ENCODE results near the gene C19orf18. TPM values are rescaled to one million over a fixed set of nuclear protein-coding genes. Genes with fewer than 3 reads are reported as not detected.
"Not testable (repeated sequence)": the region's sequence is repeated elsewhere in the genome, so short reads cannot be mapped to it uniquely, and the experiment has no call there.

C19orf18 gene
- total RNA-seq, 1 donor from 2014 or later = 2.5 TPM

DNA sequence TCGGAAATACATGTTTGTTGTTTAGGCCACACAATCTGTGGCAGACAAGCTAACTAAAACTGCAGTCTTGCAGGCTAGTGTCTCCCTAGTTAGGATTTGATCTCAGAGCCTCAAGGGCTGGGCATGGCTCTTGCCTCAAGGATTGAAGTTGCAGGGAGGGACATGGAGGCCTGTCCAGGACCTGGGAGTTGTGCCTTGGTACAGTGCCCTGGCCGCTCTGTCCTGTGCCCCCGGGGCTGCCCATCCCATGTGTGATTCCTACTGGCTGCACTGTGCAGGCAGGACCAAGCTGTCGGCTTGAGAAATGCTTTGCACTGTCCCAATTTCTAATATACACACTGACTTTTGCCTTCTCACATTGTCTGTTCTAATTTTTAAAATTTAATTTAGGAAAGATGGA, 19.3 kb downstream of the C19orf18 start:
- DNase-seq (ENCODE audit: low spot score) = no peak

DNA sequence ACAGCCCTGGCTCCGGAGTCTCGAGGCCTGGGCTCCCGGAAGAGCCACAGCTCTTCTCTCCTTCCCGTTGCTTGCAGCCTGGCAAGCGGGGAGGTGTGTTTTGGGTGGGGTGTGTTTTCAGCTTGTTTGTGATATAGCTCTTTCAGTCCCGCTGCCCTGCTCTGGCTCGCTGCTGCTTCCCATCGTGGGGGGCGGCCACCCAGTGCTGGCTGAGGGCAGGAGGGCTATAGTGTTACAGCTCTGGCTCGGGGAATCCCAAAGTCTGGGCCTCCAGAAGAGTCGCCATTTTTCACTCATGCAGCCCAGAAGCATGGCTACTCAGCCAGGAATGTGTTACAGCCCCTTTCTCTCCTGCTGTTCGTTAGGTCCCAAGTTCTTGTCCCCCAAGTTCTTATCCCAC, 24.6 kb downstream of the C19orf18 start:
- intact Hi-C loops (cut with DNase I) = loop anchor here (5.0 kb wide), 3 partner anchors 53 to 337 kb away; partner anchors contain the start of genes ZNF134, ZNF135 and ZNF606
- DNase-seq (ENCODE audit: low spot score) = no peak

More for the DNA sequence above, 19.3 kb downstream of the C19orf18 start:
- intact Hi-C loops (cut with DNase I) = no loop called here

DNA sequence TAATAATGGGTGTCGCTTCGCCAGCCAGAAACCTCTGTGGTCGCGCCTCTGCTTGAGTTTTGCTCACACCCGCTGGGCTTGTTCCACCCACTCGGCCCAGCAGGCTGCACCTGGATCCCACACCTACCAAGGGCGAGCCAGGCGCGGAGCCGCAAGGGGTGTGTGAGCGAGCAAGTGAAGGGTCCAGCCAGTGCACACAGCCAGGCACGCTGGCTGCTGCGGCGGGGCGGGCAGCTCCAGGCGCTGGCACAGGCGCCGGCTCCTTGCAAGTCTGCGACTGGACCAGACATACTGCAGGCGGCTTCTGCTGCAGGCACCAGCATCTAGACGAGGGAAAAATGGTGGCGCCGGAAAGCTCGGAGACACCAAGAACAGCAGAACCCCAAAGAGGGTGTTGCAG, 25.0 kb downstream of the C19orf18 start:
- DNase-seq (ENCODE audit: low spot score) = no peak
- intact Hi-C loops (cut with DNase I) = loop anchor here (5.0 kb wide), 3 partner anchors 53 to 337 kb away; partner anchors contain the start of genes ZNF134, ZNF135 and ZNF606

DNA sequence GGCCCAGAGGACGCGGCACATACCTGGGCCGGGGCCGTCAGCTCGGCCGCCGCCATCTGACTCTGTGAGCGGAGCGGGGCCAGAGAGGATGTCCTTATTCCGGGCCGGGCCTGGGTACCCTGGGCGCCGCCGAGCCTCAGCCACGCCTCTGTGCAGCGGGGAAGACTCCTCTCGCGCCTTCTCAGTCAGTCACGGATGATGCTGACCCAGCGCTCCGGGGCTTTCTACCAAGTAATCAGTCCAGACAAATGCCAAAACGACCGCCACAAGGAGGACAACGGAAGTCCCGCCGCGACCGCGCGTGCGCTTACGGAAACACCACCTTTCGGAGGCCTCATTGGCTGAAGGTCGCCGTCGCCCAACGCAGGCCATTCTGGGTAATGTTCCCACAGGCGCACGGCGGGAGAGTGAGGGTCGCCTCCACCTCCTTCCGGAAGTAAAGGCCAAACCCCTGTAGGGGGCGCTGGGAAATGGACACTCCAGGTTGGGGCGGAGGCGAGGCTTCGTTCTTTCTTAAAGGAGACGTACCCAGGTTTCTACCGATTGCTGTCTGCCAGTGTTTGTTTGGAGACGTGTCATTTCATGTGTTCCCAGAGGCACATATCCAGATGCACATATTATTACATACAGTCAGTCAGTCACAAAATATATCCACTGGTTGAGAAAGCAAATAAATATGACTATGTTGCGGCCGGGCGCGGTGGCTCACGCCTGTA, 26.8 kb downstream of the C19orf18 start, which contains the start of gene ZNF256:
Gene ZNF256, minus strand, starts transcription at position 288 of the 716 bp plus-strand sequence. Its CDS starts 232 bp downstream, at position 56.
- peak; percentile 97 for DNase-seq (ENCODE audit: low spot score)

DNA sequence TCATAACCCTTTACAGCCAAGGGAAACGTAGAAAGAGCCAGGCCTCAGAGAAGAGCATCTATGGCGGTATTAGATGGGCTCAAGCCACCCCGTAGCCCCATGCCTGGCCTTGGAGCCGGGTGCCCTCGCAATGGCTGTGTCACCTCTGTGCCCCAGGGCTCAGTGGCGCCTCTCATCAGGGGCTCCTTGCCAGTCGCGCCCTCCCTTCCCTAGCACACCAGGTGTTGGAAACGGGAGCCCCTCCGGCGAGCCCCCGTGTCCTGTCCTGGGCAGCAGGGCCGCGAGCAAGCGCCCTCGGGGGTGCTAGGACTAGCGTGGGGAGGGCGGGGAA, 27.3 kb downstream of the C19orf18 start:
- no peak for DNase-seq (ENCODE audit: low spot score)
- intact Hi-C loops (cut with DNase I) = loop anchor here (1.0 to 5.0 kb wide), 5 partner anchors 12 to 335 kb away; partner anchors contain the start of genes ZNF134, ZNF135, ZNF418 and ZNF606

More for the DNA sequence above, 26.8 kb downstream of the C19orf18 start, which contains the start of gene ZNF256:
- intact Hi-C loops (cut with DNase I) = loop anchor here (1.0 to 5.0 kb wide), 5 partner anchors 12 to 335 kb away; partner anchors contain the start of genes ZNF134, ZNF135, ZNF418 and ZNF606

DNA sequence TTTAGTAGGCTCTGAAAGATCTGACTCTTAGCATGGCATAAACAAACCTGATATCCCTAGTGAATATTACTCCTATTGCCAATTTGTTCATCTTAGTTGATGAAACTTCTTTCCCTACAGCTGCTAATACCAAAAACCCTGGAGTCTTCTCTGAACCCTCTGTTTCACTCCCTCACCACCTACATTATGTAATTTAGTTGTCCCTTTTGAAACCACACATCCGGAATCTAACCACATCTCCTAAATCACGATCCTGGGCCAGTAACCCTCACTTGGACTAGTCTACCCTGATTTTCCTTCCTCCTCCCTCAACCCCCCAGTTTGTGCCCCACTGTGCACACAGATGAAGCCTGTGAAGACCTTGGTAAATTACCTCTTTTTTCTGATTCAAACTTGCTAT, 28.0 kb downstream of the C19orf18 start:
- intact Hi-C loops (cut with DNase I) = loop anchor here (2.0 to 5.0 kb wide), 4 partner anchors 56 to 334 kb away; partner anchors contain the start of genes ZNF134, ZNF135 and ZNF606
- no peak for DNase-seq (ENCODE audit: low spot score)

DNA sequence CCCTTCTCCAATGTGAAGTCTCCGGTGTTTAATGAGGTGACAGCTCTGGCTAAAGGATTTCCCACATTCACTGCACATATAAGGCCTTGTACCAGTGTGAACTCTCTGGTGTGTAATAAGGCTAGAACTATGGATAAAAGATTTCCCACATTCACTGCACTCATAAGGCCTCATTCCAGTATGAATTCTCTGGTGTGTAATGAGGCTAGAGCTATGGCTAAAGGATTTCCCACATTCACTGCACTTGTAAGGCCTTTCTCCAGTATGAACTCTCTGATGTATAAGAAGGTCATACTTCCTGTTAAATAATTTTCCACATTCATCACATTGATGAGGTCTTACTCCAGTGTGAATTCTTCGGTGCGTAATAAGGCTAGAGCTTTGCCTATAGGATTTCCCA, 32.7 kb downstream of the C19orf18 start:
- DNase-seq (ENCODE audit: low spot score) = no peak
- intact Hi-C loops (cut with DNase I) = no loop called here

- intact Hi-C loops (cut with DNase I) = loop anchor here (1.0 kb wide), 1 partner anchor 12 kb away; the partner anchor contains the start of gene ZNF256
- DNase-seq (ENCODE audit: low spot score) = no peak
Observed at GRCh38 chr19:57935731-57936130, 38.6 kb downstream of the C19orf18 start.

- DNase-seq (ENCODE audit: low spot score) = no peak
- intact Hi-C loops (cut with DNase I) = loop anchor here (1.0 kb wide), 1 partner anchor 12 kb away; the partner anchor contains the start of gene ZNF256
Observed at GRCh38 chr19:57934820-57935665, 39.3 kb downstream of the C19orf18 start, which contains the start of gene ZNF418. TSS of gene ZNF418 (minus strand) at chr19:57935402. CDS start at chr19:57933822, 1,580 bp downstream.

DNA sequence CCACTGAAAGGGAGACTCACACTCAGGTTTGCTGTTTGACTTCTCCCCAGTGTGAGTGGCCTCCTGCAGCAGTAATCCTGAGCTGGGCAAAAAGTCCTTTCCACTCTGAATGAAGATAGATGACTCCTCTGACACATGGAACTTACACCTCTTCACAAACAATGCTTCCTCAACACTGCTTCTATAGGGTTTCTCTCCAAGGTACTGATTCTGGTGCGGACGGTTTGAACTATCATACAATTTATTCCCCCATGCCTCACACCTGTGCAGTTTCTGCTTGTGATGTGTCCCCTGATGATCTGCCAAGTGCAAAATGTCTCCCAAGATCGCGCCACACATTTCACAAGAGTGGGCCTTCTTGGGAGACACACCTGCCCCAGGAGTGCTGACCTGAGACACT, 46.7 kb downstream of the C19orf18 start:
- no peak for DNase-seq (ENCODE audit: low spot score)
- intact Hi-C loops (cut with DNase I) = no loop called here

DNA sequence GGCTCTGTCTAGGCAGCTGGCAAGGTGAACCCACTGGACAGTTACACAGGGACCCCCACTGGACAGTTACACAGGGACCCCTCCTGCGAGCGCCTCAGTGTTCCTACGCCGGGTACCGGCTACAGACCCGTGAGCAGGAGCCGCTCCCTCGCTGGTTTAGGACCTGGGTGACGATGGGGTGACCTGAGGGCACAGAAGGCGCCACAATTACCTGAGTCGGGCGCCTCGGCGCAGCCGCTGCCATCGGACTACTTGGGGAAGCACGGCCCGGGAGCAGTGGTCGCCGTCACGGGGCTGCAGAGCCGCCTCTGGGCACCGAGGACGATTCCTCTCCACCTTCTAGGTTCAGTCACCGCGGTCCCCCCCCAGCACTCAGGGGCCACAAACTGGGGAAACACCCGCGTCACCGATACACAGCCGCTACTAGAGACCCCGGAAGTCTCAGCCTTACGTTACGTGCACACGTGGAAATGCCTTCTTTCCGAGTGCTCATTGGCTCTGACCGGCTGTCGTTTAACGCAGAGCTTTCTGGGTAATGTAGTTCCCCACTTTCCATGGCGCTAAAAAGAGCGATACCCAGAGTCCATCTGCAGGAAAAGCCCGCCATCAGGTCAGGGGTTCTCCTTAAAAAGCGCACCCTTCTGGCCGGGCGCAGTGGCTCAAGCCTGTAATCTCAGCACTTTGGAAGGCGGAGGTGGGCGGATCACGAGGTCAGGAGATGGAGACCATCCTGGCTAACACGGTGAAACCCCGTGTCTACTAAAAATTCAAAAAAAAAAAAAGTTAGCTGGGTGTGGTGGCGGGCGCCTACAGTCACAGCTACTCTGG, 58.0 kb downstream of the C19orf18 start, which contains the start of gene ZNF417:
Gene ZNF417, minus strand, starts transcription at position 425 of the 828 bp plus-strand sequence. Its CDS starts 181 bp downstream, at position 244.
- intact Hi-C loops (cut with DNase I) = not testable (repeated sequence)
- DNase-seq (ENCODE audit: low spot score) = peak; percentile 92

- intact Hi-C loops (cut with DNase I) = no loop called here
- DNase-seq (ENCODE audit: low spot score) = no peak
Observed at GRCh38 chr19:57914531-57914930, 59.8 kb downstream of the C19orf18 start.

Other genes with a start within 250 kb of the C19orf18 start
- gene ZNF671, start 246.9 kb downstream of the C19orf18 start, total RNA-seq = 8.1 TPM
- gene ZNF776, start 227.7 kb downstream of the C19orf18 start, total RNA-seq = 10.0 TPM
- 16.8 TPM for gene ZNF586, start 204.9 kb downstream of the C19orf18 start, total RNA-seq
- 3.0 TPM for gene ZNF552, start 159.6 kb downstream of the C19orf18 start, total RNA-seq
- 7.6 TPM for gene ZNF587B, start 144.2 kb downstream of the C19orf18 start, total RNA-seq
- 23.8 TPM for gene ZNF587, start 124.7 kb downstream of the C19orf18 start, total RNA-seq
- 5.4 TPM for gene ZNF814, start 85.5 kb downstream of the C19orf18 start, total RNA-seq
- 10.8 TPM for gene ZNF417, start 57.9 kb downstream of the C19orf18 start, total RNA-seq
- 16.5 TPM for gene ZNF418, start 39.1 kb downstream of the C19orf18 start, total RNA-seq
- 9.4 TPM for gene ZNF256, start 26.8 kb downstream of the C19orf18 start, total RNA-seq
- gene ZNF606, start 28.3 kb upstream of the C19orf18 start, total RNA-seq = 13.8 TPM
- not detected for gene ZSCAN1, start 59.5 kb upstream of the C19orf18 start, total RNA-seq
- gene ZNF135, start 84.7 kb upstream of the C19orf18 start, total RNA-seq = 4.2 TPM
- 71.7 TPM for gene ZSCAN18, start 123.7 kb upstream of the C19orf18 start, total RNA-seq
- gene ZNF329, start 176.3 kb upstream of the C19orf18 start, total RNA-seq = 8.6 TPM
- gene ZNF274, start 208.5 kb upstream of the C19orf18 start, total RNA-seq = 26.7 TPM